Mesendoderm (in vitro differentiated cells): ENCODE data around the gene TYW1.
A peak's percentile ranks its signal among the peaks of the same experiment; 100 is the strongest.
"Not testable (repeated sequence)": the region's sequence is repeated elsewhere in the genome, so short reads cannot be mapped to it uniquely, and the experiment has no call there.

ENCODE experiments used
- DNase-seq: peaks from one replicate; pipeline ENCODE4 v3.0.0; 2013
- H2AK5ac ChIP-seq: 2 replicates; pipeline ENCODE4 v1.6.1; 2013; ENCODE audit warnings: low read length, inconsistent platforms
- H2BK120ac ChIP-seq: 2 replicates; pipeline ENCODE4 v1.6.1; 2013; ENCODE audit warnings: low read depth, mild to moderate bottlenecking, low read length, moderate library complexity, mixed read lengths
- H2BK15ac ChIP-seq: replicated peaks from 2 replicates; pipeline ENCODE4 v1.6.1; 2013; ENCODE audit warnings: low read depth, mild to moderate bottlenecking, moderate library complexity
- H2BK5ac ChIP-seq: 2 replicates; pipeline ENCODE4 v1.6.1; 2013; ENCODE audit warnings: low read length, inconsistent platforms
- H3K18ac ChIP-seq: 2 replicates; pipeline ENCODE4 v1.6.1; 2013; ENCODE audit warnings: mild to moderate bottlenecking, low read length, mixed read lengths
- H3K23ac ChIP-seq: one replicate; pipeline ENCODE4 v1.6.1; 2013; ENCODE audit warnings: low read length
- H3K27ac ChIP-seq: 2 replicates; pipeline ENCODE4 v1.5.1; 2013; ENCODE audit warnings: low read depth, mild to moderate bottlenecking, inconsistent platforms, low read length, moderate library complexity
- H3K27me3 ChIP-seq: 2 replicates; pipeline ENCODE4 v1.6.1; 2013; ENCODE audit warnings: low read length, control low read depth, mild to moderate bottlenecking, inconsistent platforms; ENCODE audit not compliant: insufficient read depth, poor library complexity
- H3K36me3 ChIP-seq: 2 replicates; pipeline ENCODE4 v1.6.1; 2013; ENCODE audit warnings: low read length, inconsistent platforms; ENCODE audit not compliant: control insufficient read depth, insufficient read depth
- H3K4ac ChIP-seq: one replicate; pipeline ENCODE4 v1.6.1; 2013; ENCODE audit warnings: low read depth, mild to moderate bottlenecking, low read length, moderate library complexity
- H3K4me1 ChIP-seq: 2 replicates; pipeline ENCODE4 v1.6.1; 2013; ENCODE audit warnings: low read depth, low read length, inconsistent platforms; ENCODE audit not compliant: control insufficient read depth
- H3K4me2 ChIP-seq: 2 replicates; pipeline ENCODE4 v1.6.1; 2013; ENCODE audit warnings: low read length
- H3K4me3 ChIP-seq: 2 replicates; pipeline ENCODE4 v1.5.1; 2013; ENCODE audit warnings: mild to moderate bottlenecking, low read length
- H3K56ac ChIP-seq: one replicate; pipeline ENCODE4 v1.6.1; 2013; ENCODE audit warnings: low read length
- H3K79me1 ChIP-seq: 2 replicates; pipeline ENCODE4 v1.6.1; 2013; ENCODE audit warnings: low read length, inconsistent platforms
- H3K79me2 ChIP-seq: 2 replicates; pipeline ENCODE4 v1.6.1; 2013; ENCODE audit warnings: mild to moderate bottlenecking, low read length; ENCODE audit not compliant: control insufficient read depth, insufficient read depth
- H3K9ac ChIP-seq: 2 replicates; pipeline ENCODE4 v1.6.1; 2013; ENCODE audit warnings: low read length, inconsistent platforms
- H4K5ac ChIP-seq: one replicate; pipeline ENCODE4 v1.6.1; 2013; ENCODE audit warnings: low read length
- H4K8ac ChIP-seq: one replicate; pipeline ENCODE4 v1.6.1; 2013; ENCODE audit warnings: low read depth, mild to moderate bottlenecking, control low read depth, low read length, moderate library complexity
- WGBS: extraction: QIAGEN DNeasy Blood & Tissue Kit; methylation state at CpG from one replicate; pipeline ENCODE4 v1.1.7; 2013; ENCODE audit warnings: low lambda C conversion rate, missing lambda C conversion rate; ENCODE audit not compliant: insufficient coverage; ENCODE audit errors: extremely low coverage; 5-methylcytosine and 5-hydroxymethylcytosine counted together

Gene TYW1

GRCh38 chr7:67242871-67243270 lies 246.2 kb downstream of the TYW1 start:
- not testable (repeated sequence) for H2AK5ac ChIP-seq, H3K27me3 ChIP-seq, H2BK120ac ChIP-seq, H3K36me3 ChIP-seq, H3K79me2 ChIP-seq, H3K4me2 ChIP-seq, H3K56ac ChIP-seq, H4K8ac ChIP-seq, H2BK15ac ChIP-seq, H3K4ac ChIP-seq, H3K79me1 ChIP-seq, H2BK5ac ChIP-seq, H4K5ac ChIP-seq, H3K27ac ChIP-seq, H3K23ac ChIP-seq, H3K18ac ChIP-seq, DNase-seq, H3K4me1 ChIP-seq, H3K9ac ChIP-seq, H3K4me3 ChIP-seq
- WGBS: no CpG with 5 or more reads among the region's 1 CpG

- H2BK120ac ChIP-seq, H3K79me1 ChIP-seq, H4K5ac ChIP-seq, DNase-seq, H2BK5ac ChIP-seq, H3K36me3 ChIP-seq, H3K18ac ChIP-seq, H3K79me2 ChIP-seq, H3K23ac ChIP-seq, H3K9ac ChIP-seq, H3K4ac ChIP-seq, H3K4me2 ChIP-seq, H3K4me1 ChIP-seq, H2BK15ac ChIP-seq, H3K56ac ChIP-seq, H3K27me3 ChIP-seq, H3K4me3 ChIP-seq, H3K27ac ChIP-seq, H2AK5ac ChIP-seq, H4K8ac ChIP-seq: not testable (repeated sequence)
- no CpG with 5 or more reads among the region's 5 CpGs for WGBS
Observed at GRCh38 chr7:67248364-67248763, 251.7 kb downstream of the TYW1 start.

GRCh38 chr7:67251986-67252558 lies 255.4 kb downstream of the TYW1 start:
- H2BK15ac ChIP-seq: no peak overlapping the region
- no peaks in the 10 kb centered on the region for H3K27me3 ChIP-seq
- no peaks in the 10 kb centered on the region for H3K79me1 ChIP-seq
- H3K4me2 ChIP-seq: no peak overlapping the region
- no CpG with 5 or more reads among the region's 1 CpG for WGBS
- H3K4me1 ChIP-seq: no peaks in the 10 kb centered on the region
- no peak overlapping the region for H2AK5ac ChIP-seq
- no peak overlapping the region for H3K23ac ChIP-seq
- peak; percentile 16 for DNase-seq
- H2BK120ac ChIP-seq: no peak overlapping the region
- H3K18ac ChIP-seq: no peak overlapping the region
- H2BK5ac ChIP-seq: no peak overlapping the region
- no peak overlapping the region for H4K8ac ChIP-seq
- H3K56ac ChIP-seq: no peak overlapping the region
- H3K4me3 ChIP-seq: no peak overlapping the region
- no peak overlapping the region for H3K9ac ChIP-seq
- no peaks in the 10 kb centered on the region for H3K79me2 ChIP-seq
- no peak overlapping the region for H3K27ac ChIP-seq
- no peak overlapping the region for H4K5ac ChIP-seq
- H3K36me3 ChIP-seq: no peaks in the 10 kb centered on the region
- H3K4ac ChIP-seq: no peak overlapping the region

- H4K5ac ChIP-seq, H2BK120ac ChIP-seq, H4K8ac ChIP-seq, H2BK5ac ChIP-seq, H3K4ac ChIP-seq, H3K56ac ChIP-seq, H3K79me2 ChIP-seq, H2AK5ac ChIP-seq, H3K27me3 ChIP-seq, H3K4me1 ChIP-seq, H3K27ac ChIP-seq, H3K79me1 ChIP-seq, H3K36me3 ChIP-seq, H3K4me2 ChIP-seq, H3K9ac ChIP-seq, DNase-seq, H3K4me3 ChIP-seq, H2BK15ac ChIP-seq, H3K23ac ChIP-seq, H3K18ac ChIP-seq: not testable (repeated sequence)
- no CpG with 5 or more reads among the region's 3 CpGs for WGBS
Observed at GRCh38 chr7:67255076-67255475, 258.4 kb downstream of the TYW1 start.

DNA sequence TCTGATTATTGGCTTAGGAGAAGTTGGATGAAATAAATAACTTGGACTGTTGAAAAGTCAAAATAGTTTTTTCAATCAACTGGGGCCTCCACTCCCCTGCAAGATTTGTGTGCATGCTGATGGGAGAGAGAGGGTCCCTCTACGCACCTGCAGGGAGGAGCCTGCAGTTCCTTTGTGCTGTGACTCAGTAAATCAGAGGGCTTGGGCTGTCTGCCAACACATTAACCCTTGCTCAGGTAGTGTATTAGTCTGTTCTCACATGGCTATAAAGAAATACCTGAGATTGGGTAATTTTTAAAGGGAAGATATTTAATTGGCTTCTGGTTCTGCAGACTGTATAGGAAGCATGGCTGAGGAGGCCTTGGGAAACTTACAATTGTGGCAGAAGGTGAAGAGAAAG lies 261.1 kb downstream of the TYW1 start:
- not testable (repeated sequence) for H3K79me1 ChIP-seq, H4K5ac ChIP-seq, H3K4ac ChIP-seq, DNase-seq, H2BK120ac ChIP-seq, H2AK5ac ChIP-seq, H3K79me2 ChIP-seq, H3K18ac ChIP-seq, H3K23ac ChIP-seq, H3K27ac ChIP-seq, H3K4me1 ChIP-seq, H3K36me3 ChIP-seq, H2BK5ac ChIP-seq, H3K9ac ChIP-seq, H3K4me2 ChIP-seq, H4K8ac ChIP-seq, H3K4me3 ChIP-seq, H3K56ac ChIP-seq, H3K27me3 ChIP-seq, H2BK15ac ChIP-seq
- no CpG with 5 or more reads among the region's 1 CpG for WGBS

GRCh38 chr7:67259363-67259762 lies 262.7 kb downstream of the TYW1 start:
- not testable (repeated sequence) for H2BK15ac ChIP-seq, H3K18ac ChIP-seq, H3K56ac ChIP-seq, H3K36me3 ChIP-seq, H3K4me2 ChIP-seq, H3K4me3 ChIP-seq, H4K5ac ChIP-seq, H4K8ac ChIP-seq, H3K79me2 ChIP-seq, H2BK120ac ChIP-seq, H3K9ac ChIP-seq, H2BK5ac ChIP-seq, H2AK5ac ChIP-seq, H3K27ac ChIP-seq, H3K79me1 ChIP-seq, H3K27me3 ChIP-seq, H3K4me1 ChIP-seq, DNase-seq, H3K23ac ChIP-seq, H3K4ac ChIP-seq
- no CpG with 5 or more reads among the region's 6 CpGs for WGBS
